Neutrophil (primary cell): ENCODE results near the gene SLC36A2.

Experiments used
- H3K27ac ChIP-seq: fragments of 200-600 bp; sonication (generic); 2 replicates; pipeline ENCODE4 v1.5.1; 2016; ENCODE audit warnings: mild to moderate bottlenecking, moderate library complexity
- H3K27me3 ChIP-seq: fragments of 200-600 bp; sonication (generic); 2 replicates; pipeline ENCODE4 v1.6.0; 2016; ENCODE audit warnings: mild to moderate bottlenecking
- H3K36me3 ChIP-seq: fragments of 200-600 bp; sonication (generic); 2 replicates; pipeline ENCODE4 v1.5.1; 2017
- H3K4me1 ChIP-seq, 2 experiments: fragments of 200-600 bp in 1 of 2; sonication (generic) in 1 of 2; 1 replicate in 1 of 2; 2 replicates in 1 of 2; pipeline versions ENCODE4 v1.5.1 to v1.6.1; 2013 to 2016; ENCODE audit warnings: low read depth in 1 of 2, low read length in 1 of 2, mild to moderate bottlenecking in 1 of 2, moderate library complexity in 1 of 2; ENCODE audit not compliant: control insufficient read depth in 1 of 2, insufficient read depth in 1 of 2
- H3K4me3 ChIP-seq, 2 experiments: fragments of 200-600 bp in 1 of 2; sonication (generic) in 1 of 2; 1 replicate in 1 of 2; 2 replicates in 1 of 2; pipeline ENCODE4 v1.5.1; 2013 to 2016; ENCODE audit warnings: low read depth in 1 of 2, low read length in 1 of 2, mild to moderate bottlenecking in 1 of 2, moderate library complexity in 1 of 2
- H3K9me3 ChIP-seq: fragments of 200-600 bp; sonication (generic); 2 replicates; pipeline ENCODE4 v1.5.1; 2016
- CTCF ChIP-seq: fragments of 200-600 bp; sonication (generic); IDR thresholded peaks from 2 replicates; pipeline ENCODE4 v1.5.1; 2016; ENCODE audit warnings: antibody characterized with exemption

Gene SLC36A2

GRCh38 chr5:151357792-151358191 is 10.4 kb upstream of the SLC36A2 start:
- H3K36me3 ChIP-seq = no peaks in the 10 kb centered on the region
- no peak overlapping the region for H3K27ac ChIP-seq
- no peak for TF ChIP-seq CTCF
- H3K9me3 ChIP-seq = no peaks in the 10 kb centered on the region
- no peaks in the 10 kb centered on the region for H3K27me3 ChIP-seq
- H3K4me3 ChIP-seq = no peak overlapping the region
- H3K4me1 ChIP-seq = no peaks in the 10 kb centered on the region

- Histone ChIP-seq H3K36me3 (no peaks in the 10 kb centered on the region), H3K4me1 (no peaks in the 10 kb centered on the region), H3K27ac (no peak overlapping the region), H3K9me3 (no peaks in the 10 kb centered on the region), H3K4me3 (no peak overlapping the region), H3K27me3 (no peaks in the 10 kb centered on the region)
- no peak for TF ChIP-seq CTCF
These were observed 9.7 kb upstream of the SLC36A2 start for GRCh38 chr5:151357097-151357496.

GRCh38 chr5:151351671-151352070 is 4.3 kb upstream of the SLC36A2 start:
- TF ChIP-seq CTCF = no peak
- H3K36me3 ChIP-seq = no peaks in the 10 kb centered on the region
- H3K4me3 ChIP-seq = no peak overlapping the region
- H3K9me3 ChIP-seq = no peaks in the 10 kb centered on the region
- no peaks in the 10 kb centered on the region for H3K4me1 ChIP-seq
- H3K27ac ChIP-seq = no peak overlapping the region
- peaks cover 36% of the 10 kb centered on the region for H3K27me3 ChIP-seq

- peaks cover 65% of the 10 kb centered on the region for H3K27me3 ChIP-seq
- no peak for TF ChIP-seq CTCF
- H3K36me3 ChIP-seq = no peaks in the 10 kb centered on the region
- H3K9me3 ChIP-seq = no peaks in the 10 kb centered on the region
- H3K4me1 ChIP-seq = no peaks in the 10 kb centered on the region
- no peak overlapping the region for H3K27ac ChIP-seq
- H3K4me3 ChIP-seq = no peak overlapping the region
These were observed 1.4 kb upstream of the SLC36A2 start for GRCh38 chr5:151348789-151349188.

GRCh38 chr5:151345808-151346478 is 1.4 kb downstream of the SLC36A2 start:
- Histone ChIP-seq H3K27me3 (peaks cover 93% of the 10 kb centered on the region), H3K4me1 (no peaks in the 10 kb centered on the region), H3K4me3 (no peak overlapping the region), H3K27ac (no peak overlapping the region), H3K36me3 (no peaks in the 10 kb centered on the region), H3K9me3 (no peaks in the 10 kb centered on the region)
- TF ChIP-seq CTCF = no peak
